GM21717 (cell line): ENCODE results near the gene SLIT2.

ENCODE experiments used
- ATAC-seq: cut with Tn5 transposase; IDR thresholded peaks from one replicate; pipeline ENCODE4 v1.9.1; 2021; ENCODE audit warnings: mild to moderate bottlenecking, moderate library complexity; ENCODE audit not compliant: unreplicated experiment

The SLIT2 gene

DNA sequence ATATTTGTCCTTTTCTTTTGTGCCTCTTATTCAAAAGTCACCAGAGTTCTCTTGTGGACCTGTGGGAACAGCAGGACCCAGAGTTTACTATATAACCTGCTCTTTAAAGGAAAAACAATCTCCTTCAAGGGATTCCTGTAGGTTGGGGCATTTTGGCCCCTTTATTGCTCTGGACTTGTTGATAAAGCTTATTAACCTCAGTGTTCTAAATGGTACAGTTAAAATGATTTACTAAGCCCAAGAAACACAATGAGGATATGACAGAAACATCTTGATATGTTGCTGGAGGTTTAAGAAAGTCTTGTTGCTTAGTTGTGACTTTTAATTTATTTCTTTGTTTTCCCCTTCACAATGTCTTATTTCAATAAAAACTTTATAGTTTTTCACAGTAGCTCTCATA lies 46.8 kb downstream of the SLIT2 start:
- no peak for ATAC-seq

DNA sequence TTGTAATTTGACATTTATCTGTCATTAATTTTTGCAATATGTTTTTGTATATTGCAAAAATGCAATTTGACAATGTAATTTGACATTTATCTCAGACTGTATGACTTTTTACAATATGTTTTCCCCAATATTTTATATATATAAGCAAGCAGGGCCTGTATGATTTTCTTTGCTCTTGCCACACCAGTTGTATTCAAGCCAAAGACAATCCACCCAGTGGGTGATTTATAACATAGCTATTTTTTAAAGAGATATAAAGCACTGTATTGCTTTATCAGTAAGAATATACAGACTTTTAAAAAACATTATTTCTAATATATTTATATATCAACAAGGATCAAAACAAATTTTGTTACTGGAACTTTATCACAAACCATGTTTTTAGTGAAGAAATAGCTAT lies 47.3 kb downstream of the SLIT2 start:
- ATAC-seq, result no peak

DNA sequence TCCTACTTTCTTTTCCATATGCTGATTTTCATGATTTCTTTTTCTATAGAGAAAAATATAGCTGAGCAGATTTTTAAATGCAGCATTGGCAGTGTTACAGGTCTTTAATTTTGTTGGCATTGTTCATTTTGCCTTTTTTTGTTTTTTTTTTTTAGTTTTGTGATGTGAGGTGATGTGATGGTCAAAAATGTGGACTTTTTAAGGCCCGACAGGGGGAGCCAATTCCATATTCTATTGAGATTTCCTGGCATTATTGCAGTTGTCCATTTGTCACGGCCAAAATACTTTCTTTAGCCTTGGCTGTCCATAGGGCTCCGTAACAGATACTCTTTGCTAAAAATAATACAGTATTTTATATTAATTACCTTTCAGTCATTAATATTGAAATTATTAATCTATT lies 47.8 kb downstream of the SLIT2 start:
- no peak for ATAC-seq

DNA sequence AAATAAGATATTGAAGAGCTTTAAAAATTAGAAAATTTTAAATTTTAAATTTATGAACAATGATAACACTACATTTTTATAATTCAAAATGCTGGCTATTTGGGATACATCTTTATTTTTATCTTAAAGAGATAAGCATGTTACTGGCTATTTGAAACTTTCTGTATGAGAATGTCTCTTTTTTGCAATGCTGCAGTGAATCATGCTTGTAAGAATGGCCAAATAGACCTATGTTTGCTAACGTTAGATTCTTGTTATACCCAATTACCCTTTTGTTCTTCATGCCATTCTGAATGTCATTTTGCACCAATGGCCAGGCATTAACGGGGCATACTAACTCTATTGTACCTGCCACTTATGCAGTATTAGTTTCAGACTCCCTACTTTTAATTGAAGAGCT lies 49.5 kb downstream of the SLIT2 start:
- ATAC-seq, result no peak
